Psoas muscle (tissue), 8 donors: ENCODE results near the gene KCNK1. TPM values are rescaled to one million over a fixed set of nuclear protein-coding genes. Genes with fewer than 3 reads are reported as not detected.
"Not testable (repeated sequence)": the region's sequence is repeated elsewhere in the genome, so short reads cannot be mapped to it uniquely, and the experiment has no call there.

ENCODE experiments used
- ATAC-seq, 4 donors: fragments of 200-7000 bp; cut with Tn5 transposase; one replicate each; pipeline ENCODE4 v1.9.1; 2020; ENCODE audit warnings: moderate library complexity in 3 of 4, mild to moderate bottlenecking in 2 of 4
- DNase-seq, 2 donors: peaks; one replicate each; pipeline ENCODE4 v3.0.0-alpha.2; 2020
- H3K27ac ChIP-seq: fragments of 200-600 bp; one replicate; pipeline ENCODE4 v1.8.0; 2022
- H3K27me3 ChIP-seq, 3 donors: fragments of 200-600 bp in 1 of 3; one replicate each; pipeline versions ENCODE4 v1.6.1 to v1.8.0; 2013 to 2022; ENCODE audit warnings: low read length in 2 of 3, mild to moderate bottlenecking in 2 of 3, moderate library complexity in 1 of 3; ENCODE audit not compliant: insufficient read depth in 3 of 3
- H3K36me3 ChIP-seq, 2 donors: fragments of 200-600 bp in 1 of 2; one replicate each; pipeline versions ENCODE4 v1.6.1 to v1.8.0; 2013 to 2022; ENCODE audit warnings: low read depth in 1 of 2, mild to moderate bottlenecking in 1 of 2, moderate library complexity in 1 of 2; ENCODE audit not compliant: insufficient read depth in 1 of 2
- H3K4me1 ChIP-seq: fragments of 200-600 bp; one replicate; pipeline ENCODE4 v1.8.0; 2022
- H3K4me3 ChIP-seq: fragments of 200-600 bp; one replicate; pipeline ENCODE4 v1.8.0; 2022; ENCODE audit warnings: mild to moderate bottlenecking
- H3K9me3 ChIP-seq: fragments of 200-600 bp; one replicate; pipeline ENCODE4 v1.8.0; 2022
- WGBS, 3 donors: extraction: QIAGEN DNeasy Blood & Tissue Kit; methylation state at CpG; one replicate each; pipeline versions ENCODE4 v1.1.6 to v1.1.7; 2013; 5-methylcytosine and 5-hydroxymethylcytosine counted together
- intact Hi-C, 2 donors: fragments of 100-400 bp; cut with DNase I; formaldehyde crosslinking; loops; one replicate each; pipeline versions ENCODE4 v1.11.0 to v1.14.2; 2022
- polyA plus RNA-seq, 3 donors: library from polyadenylated mRNA; stranded (reverse); fragments of 200-250 nt; gene quantifications; one replicate each; pipeline ENCODE4 v1.2.3, GENCODE V29; 2013
- total RNA-seq, 4 donors: library from RNA; stranded (reverse); fragmentation: NEBNext Ultra II Directional in 2 of 4; extraction: Animal tissue kit (Norgen Biotek cat#: 25700) in 2 of 4; gene quantifications; one replicate each; pipeline versions ENCODE4 v1.2.1 to v1.2.4, GENCODE V29; 2021 to 2023
- TF ChIP-seq, protein P1 (sequence below): fragments of 200-600 bp; IDR thresholded peaks from one replicate; pipeline ENCODE4 v1.8.0; 2022; ENCODE audit warnings: antibody characterized with exemption
- donor health status: healthy with polysubstance abuse.
- donor health status: DM: no; HTN: no; CAD: no; lungs with moderate emphysema.
- donor health status: Bipolar disorder and iron deficiency.
- donor health status: healthy.
- donor health status: DM: yes; HTN: yes; CAD: no.
- donor health status: DM: no; HTN: no; CAD: no.
- donor health status: DM: no; HTN: no; CAD: no.
- donor health status: DM: yes; HTN: yes; CAD: no.

Gene KCNK1
- total and polyA plus RNA-seq, 7 donors: 0.14 to 0.38 (median 0.19) TPM; not detected in 1

- H3K9me3 ChIP-seq: no peaks in the 10 kb centered on the region
- intact Hi-C loops: no loop called here
- no peak overlapping the region for H3K4me3 ChIP-seq
- DNase-seq (no peak), ATAC-seq (no peak)
- H3K27ac ChIP-seq: no peak overlapping the region
- no peaks in the 10 kb centered on the region for H3K27me3 ChIP-seq
- TF ChIP-seq, protein P1, sequence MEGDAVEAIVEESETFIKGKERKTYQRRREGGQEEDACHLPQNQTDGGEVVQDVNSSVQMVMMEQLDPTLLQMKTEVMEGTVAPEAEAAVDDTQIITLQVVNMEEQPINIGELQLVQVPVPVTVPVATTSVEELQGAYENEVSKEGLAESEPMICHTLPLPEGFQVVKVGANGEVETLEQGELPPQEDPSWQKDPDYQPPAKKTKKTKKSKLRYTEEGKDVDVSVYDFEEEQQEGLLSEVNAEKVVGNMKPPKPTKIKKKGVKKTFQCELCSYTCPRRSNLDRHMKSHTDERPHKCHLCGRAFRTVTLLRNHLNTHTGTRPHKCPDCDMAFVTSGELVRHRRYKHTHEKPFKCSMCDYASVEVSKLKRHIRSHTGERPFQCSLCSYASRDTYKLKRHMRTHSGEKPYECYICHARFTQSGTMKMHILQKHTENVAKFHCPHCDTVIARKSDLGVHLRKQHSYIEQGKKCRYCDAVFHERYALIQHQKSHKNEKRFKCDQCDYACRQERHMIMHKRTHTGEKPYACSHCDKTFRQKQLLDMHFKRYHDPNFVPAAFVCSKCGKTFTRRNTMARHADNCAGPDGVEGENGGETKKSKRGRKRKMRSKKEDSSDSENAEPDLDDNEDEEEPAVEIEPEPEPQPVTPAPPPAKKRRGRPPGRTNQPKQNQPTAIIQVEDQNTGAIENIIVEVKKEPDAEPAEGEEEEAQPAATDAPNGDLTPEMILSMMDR: no peak
- no peaks in the 10 kb centered on the region for H3K4me1 ChIP-seq
- 55 to 62% (median 57%) methylated on average over 7 of the region's 7 CpGs for WGBS, 3 donors
- no peaks in the 10 kb centered on the region for H3K36me3 ChIP-seq
These were observed 63.9 kb downstream of the KCNK1 start for GRCh38 chr1:233677690-233678354.

DNA sequence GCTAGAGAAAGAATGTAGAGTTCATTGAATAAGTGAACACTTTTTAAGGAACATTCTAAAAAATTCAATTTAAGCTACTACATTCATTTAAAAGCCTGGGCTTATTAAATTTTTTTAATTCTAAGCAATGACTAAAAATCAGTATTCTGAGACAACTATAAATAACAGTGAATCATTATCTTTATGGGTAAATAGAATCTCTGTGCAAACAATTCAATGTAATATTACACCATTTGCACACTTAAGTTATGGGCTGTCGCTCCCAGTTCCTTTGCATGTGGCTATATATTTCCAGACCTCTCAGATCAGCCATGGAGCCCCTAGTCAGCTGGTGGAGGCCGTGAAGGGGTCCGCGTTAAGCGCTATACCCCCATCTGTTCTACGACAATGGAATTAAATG is 65.1 kb downstream of the KCNK1 start:
- intact Hi-C loops: no loop called here
- Histone ChIP-seq H3K4me3 (no peak overlapping the region), H3K27ac (no peak overlapping the region), H3K9me3 (no peaks in the 10 kb centered on the region), H3K36me3 (no peaks in the 10 kb centered on the region), H3K27me3 (no peaks in the 10 kb centered on the region), H3K4me1 (no peaks in the 10 kb centered on the region)
- TF ChIP-seq, protein P1: no peak
- WGBS, 3 donors: 43 to 52% (median 43%) methylated on average over 6 of the region's 6 CpGs
- ATAC-seq: no peak
- DNase-seq: no peak

- Histone ChIP-seq H3K27me3 (no peaks in the 10 kb centered on the region), H3K36me3 (no peaks in the 10 kb centered on the region), H3K27ac (no peak overlapping the region), H3K4me1 (no peaks in the 10 kb centered on the region), H3K9me3 (no peaks in the 10 kb centered on the region), H3K4me3 (no peak overlapping the region)
- WGBS, 3 donors: 77 to 79% (median 77%) methylated on average over 12 of the region's 12 CpGs
- no peak for ATAC-seq
- no peak for DNase-seq
- TF ChIP-seq, protein P1: no peak
- intact Hi-C loops: no loop called here
These were observed 65.9 kb downstream of the KCNK1 start for GRCh38 chr1:233679591-233680373.

DNA sequence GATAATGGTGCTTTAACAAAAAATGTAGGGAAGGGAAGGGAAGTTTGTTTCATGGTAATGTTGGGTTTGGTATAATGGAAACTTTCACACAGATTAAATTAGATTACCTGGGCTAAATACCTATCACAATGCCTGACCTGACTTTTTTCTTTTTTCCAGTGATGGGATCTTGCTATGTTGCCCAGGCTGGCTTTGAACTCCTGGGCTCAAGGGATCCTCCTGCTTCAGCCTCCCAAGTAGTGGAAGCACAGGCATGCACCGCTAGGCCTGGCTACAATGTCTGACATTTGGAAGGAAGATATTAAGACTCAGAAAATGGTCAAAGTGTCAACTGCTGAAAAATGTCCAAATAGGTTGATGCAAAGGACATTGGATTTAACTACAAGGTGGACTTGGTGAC is 67.4 kb downstream of the KCNK1 start:
- DNase-seq: no peak
- TF ChIP-seq, protein P1: no peak
- intact Hi-C loops: no loop called here
- no peak overlapping the region for H3K4me3 ChIP-seq
- no peak overlapping the region for H3K27ac ChIP-seq
- ATAC-seq: no peak
- H3K9me3 ChIP-seq: no peaks in the 10 kb centered on the region
- H3K27me3 ChIP-seq: no peaks in the 10 kb centered on the region
- WGBS, 3 donors: 81 to 97% (median 93%) methylated on average over 1 of the region's 1 CpG
- H3K36me3 ChIP-seq: no peaks in the 10 kb centered on the region
- H3K4me1 ChIP-seq: no peaks in the 10 kb centered on the region

DNA sequence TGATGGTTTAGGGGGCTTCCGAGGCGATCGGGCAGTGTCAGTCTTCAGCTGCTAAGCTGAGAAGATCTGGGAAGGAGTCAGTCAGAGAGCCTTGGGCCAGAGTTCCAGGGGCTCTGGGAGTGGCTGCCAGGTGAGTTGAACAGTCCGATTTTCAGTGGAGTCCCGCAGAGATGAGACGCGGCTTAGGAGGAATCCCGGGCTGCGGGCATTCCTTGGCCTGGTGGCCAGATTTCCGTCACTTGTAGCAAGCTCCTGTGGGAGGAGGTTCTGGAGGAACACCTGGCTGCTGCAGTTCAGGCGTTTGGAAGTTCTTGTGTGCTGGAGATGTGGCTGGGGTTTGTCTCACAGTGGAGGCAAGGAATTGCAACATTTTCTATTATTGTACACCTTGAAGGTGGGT is 72.7 kb downstream of the KCNK1 start:
- H3K4me1 ChIP-seq, H3K9me3 ChIP-seq, H3K36me3 ChIP-seq, DNase-seq, ATAC-seq, H3K4me3 ChIP-seq, intact Hi-C loops, H3K27me3 ChIP-seq, H3K27ac ChIP-seq: not testable (repeated sequence)
- 92 to 93% (median 92%) methylated on average over 11 of the region's 11 CpGs for WGBS, 3 donors
